Activated naive CD4-positive, alpha-beta T cell treated with anti-CD3 and anti-CD28 coated beads, Interleukin-2, amount 50 U/mL, for 72 hours (primary cell): ENCODE measurements around the gene CLASP1. TPM values are rescaled to one million over a fixed set of nuclear protein-coding genes. Genes with fewer than 3 reads are reported as not detected.

Source experiments
- ATAC-seq, 2 donors: fragments of 150-1000 bp; cut with Tn5 transposase; 2 replicates each; pipeline ENCODE4 v1.10.0; 2021; ENCODE audit warnings: mild to moderate bottlenecking in 2 of 2, moderate library complexity in 2 of 2
- DNase-seq, 2 donors: peaks; one replicate each; pipeline ENCODE4 v3.0.0; 2021 to 2022; ENCODE audit warnings: low spot score in 2 of 2
- H3K27ac Mint-ChIP-seq, 2 donors: one replicate each; pipeline ENCODE4 v1.8.0; 2022; ENCODE audit warnings: mild to moderate bottlenecking in 2 of 2, mixed read lengths in 2 of 2
- H3K36me3 Mint-ChIP-seq, 2 donors: one replicate each; pipeline ENCODE4 v1.8.0; 2022; ENCODE audit warnings: mixed read lengths in 2 of 2
- H3K9me3 Mint-ChIP-seq, 2 donors: one replicate each; pipeline ENCODE4 v1.8.0; 2022; ENCODE audit warnings: mixed read lengths in 2 of 2
- total RNA-seq, 2 donors: library from RNA; stranded (reverse); gene quantifications; one replicate each; pipeline ENCODE4 v1.2.3, GENCODE V29; 2022

CLASP1 gene
- total RNA-seq, 2 donors from 2014 or later, result 82.3 to 98.6 TPM

DNA sequence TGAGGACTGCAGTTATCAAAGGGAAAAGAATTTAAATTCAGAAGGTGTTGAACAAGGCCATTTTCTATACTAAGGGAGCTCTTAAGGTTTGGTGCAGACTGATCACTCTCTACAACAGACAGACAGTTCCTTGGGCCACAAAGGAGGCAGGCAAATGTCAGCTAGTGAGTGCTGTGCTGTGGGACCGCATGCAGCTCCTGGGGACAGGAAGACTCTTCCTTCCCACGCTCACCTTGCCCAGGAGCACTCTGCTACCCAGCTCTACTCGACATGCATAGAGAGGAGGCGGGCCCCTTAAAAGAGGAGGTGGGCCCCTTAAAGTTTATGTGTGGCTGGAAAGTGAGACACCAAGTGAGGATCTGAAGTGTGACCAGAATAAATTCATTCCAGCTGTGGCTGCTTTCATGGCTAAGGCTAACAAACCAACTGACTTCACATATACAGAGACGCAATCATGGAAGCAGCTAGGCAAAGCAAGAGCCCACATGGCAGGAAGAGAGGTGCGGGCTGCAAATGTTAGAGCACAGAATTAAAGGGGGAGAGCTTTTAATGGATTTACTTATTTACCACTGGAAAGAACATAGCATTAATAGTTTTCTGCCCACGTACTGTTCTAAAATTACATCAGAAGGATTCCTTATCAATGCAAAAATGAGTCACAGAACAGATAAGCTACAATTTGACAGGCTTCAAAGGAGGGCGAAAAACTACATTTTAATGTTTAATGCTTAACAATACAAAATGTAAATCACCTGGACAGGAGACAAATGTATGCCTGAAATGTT is 220.0 kb downstream of the CLASP1 start:
- Mint-ChIP-seq H3K9me3 (no peaks in the 10 kb centered on the region), H3K27ac (peak overlapping the region in 1 of 2 donors; percentile 46), H3K36me3 (peaks cover 10 to 13% of the 10 kb centered on the region in 2 donors)
- ATAC-seq, result no peak
- DNase-seq, result no peak

DNA sequence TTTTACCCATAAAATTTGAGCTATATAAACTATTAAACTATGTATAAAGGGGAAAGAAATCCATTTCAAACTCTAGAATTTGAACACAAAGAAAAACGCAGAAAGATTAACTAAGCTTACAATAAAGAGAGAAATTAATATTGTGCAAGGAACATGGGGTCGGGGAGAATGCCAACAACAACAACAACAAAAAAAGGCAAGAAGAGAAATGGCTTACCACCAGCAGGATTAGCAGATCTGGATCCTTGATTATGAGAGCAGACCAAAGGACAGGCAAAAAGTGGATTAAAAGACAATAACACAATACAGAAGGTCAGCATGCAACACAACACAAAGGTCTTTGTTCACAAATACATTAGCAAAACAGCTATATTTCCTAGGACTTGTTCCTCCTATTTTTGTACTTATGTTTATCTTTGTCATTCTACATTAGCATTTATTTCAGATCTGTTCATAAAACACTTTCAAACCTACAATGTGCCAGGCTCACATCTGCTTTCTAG is 222.0 kb downstream of the CLASP1 start:
- no peak overlapping the region for H3K27ac Mint-ChIP-seq
- no peaks in the 10 kb centered on the region for H3K9me3 Mint-ChIP-seq
- ATAC-seq, result no peak
- H3K36me3 Mint-ChIP-seq, result peaks cover 10 to 13% of the 10 kb centered on the region in 2 donors
- no peak for DNase-seq

DNA sequence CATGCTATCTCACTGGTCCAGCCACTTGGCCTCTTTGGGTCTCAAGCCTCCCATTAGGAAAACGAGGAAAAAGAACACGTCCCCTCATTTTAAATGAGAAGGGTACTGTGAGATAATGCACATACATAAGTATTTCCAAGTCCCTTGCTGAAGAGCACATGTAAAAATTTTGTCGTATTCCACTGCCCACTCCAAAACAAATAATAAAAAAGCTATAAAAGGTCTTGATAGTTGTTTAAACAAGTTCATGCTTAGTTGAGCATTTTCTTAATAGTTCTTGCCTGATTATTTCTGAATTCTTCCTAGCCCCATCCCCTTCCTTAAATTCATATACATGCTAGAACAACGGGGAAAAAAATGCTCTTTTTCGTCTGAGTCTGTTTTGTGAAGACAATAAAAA is 228.8 kb downstream of the CLASP1 start:
- DNase-seq, result no peak
- no peaks in the 10 kb centered on the region for H3K9me3 Mint-ChIP-seq
- no peak for ATAC-seq
- no peak overlapping the region for H3K27ac Mint-ChIP-seq
- no peaks in the 10 kb centered on the region for H3K36me3 Mint-ChIP-seq

DNA sequence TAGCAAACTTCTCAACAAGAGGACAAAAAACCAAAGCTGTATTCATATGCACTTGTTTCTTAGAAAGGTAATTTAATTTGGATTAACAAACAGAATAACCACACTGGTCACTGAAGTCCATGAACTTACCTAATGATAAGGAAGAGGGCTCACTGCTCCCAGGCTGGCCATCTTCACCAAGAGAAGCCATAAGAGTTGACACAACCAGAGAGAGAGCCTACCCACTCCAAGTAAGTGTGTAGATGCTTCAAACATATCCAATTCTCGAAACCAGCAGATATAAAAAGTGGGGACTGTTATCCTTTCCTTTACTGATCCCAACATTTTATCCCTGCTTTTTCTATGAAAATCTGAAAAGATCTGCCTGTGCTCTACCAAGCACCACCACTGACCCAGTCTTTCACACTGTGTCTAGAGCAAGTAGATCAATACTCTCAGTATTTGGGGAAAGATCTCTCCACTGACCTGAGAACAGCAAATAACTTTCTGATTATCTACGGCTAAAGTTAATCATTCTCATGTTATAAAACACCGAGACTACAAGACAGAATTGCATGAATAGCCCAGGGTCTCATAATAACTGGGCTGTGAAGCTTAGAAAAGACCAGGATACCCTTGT is 230.1 kb downstream of the CLASP1 start:
- DNase-seq (no peak), ATAC-seq (no peak)
- H3K36me3 Mint-ChIP-seq, result no peaks in the 10 kb centered on the region
- H3K9me3 Mint-ChIP-seq, result no peaks in the 10 kb centered on the region
- H3K27ac Mint-ChIP-seq, result no peak overlapping the region

DNA sequence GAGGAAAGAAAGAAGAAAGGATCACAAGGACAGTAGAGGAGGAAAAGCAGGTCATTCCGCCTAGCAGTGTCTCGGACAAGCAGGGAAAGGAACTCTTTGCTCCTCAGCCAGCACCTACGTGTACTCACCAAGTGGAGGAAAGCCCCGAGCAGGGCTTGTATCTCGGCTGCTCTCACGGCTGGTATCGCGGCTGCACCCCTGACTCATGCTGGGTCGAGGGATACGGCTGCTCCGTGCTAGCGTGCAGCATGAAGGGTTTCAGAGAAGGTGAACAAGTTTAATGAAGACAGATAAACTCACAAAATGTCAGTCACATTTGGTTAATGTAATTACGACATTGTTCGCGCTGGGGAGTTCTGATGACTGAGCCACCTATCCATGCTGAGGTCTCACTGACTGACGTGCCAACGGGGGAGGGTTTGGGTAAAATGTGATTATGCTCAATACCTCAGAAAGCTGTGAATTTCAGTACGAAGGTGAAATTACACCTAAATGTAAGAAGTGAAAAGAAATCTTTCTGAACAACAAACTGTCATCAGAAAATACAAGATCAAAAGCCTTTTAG is 230.7 kb downstream of the CLASP1 start:
- no peak for ATAC-seq
- H3K36me3 Mint-ChIP-seq, result no peaks in the 10 kb centered on the region
- H3K27ac Mint-ChIP-seq, result no peak overlapping the region
- no peak for DNase-seq
- no peaks in the 10 kb centered on the region for H3K9me3 Mint-ChIP-seq

DNA sequence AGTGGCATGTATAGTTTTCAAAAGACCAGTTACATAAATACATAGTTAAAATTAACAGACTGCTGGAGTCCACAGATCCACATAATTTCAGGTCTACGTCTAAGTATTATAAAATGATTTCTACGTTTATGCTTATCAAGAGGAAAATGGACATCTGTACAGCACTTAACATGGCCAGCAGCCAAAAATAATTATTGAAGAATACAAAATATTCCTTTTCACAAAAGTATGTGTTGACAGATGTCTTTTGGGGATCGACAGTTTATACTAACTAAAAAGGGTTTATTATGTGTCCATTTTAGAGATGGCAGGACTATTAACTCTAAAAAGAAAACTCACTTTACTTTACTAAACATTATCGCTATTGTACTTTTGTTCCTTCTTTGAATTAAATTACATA is 231.4 kb downstream of the CLASP1 start:
- ATAC-seq, result no peak
- H3K9me3 Mint-ChIP-seq, result no peaks in the 10 kb centered on the region
- H3K27ac Mint-ChIP-seq, result no peak overlapping the region
- DNase-seq, result no peak
- no peaks in the 10 kb centered on the region for H3K36me3 Mint-ChIP-seq

DNA sequence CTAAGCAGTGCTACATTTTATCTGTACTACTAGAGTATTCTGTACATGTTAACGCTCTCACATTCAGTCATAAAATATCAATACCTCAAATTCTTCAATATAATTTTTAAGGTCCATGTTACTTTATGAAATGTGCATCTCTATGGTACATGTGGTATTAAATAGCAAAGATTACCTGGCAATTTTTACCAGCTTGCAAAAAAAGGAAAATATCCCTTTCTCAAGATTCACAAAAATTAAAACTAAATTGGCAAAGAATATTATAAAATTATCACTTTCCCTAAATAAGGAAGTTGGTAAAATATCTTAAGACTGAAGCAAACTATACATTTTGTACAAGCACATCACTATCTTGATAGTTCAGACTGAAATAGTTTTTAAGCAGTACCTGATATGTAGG is 233.5 kb downstream of the CLASP1 start:
- Mint-ChIP-seq H3K9me3 (no peaks in the 10 kb centered on the region), H3K36me3 (no peaks in the 10 kb centered on the region), H3K27ac (no peak overlapping the region)
- DNase-seq, result no peak
- no peak for ATAC-seq

DNA sequence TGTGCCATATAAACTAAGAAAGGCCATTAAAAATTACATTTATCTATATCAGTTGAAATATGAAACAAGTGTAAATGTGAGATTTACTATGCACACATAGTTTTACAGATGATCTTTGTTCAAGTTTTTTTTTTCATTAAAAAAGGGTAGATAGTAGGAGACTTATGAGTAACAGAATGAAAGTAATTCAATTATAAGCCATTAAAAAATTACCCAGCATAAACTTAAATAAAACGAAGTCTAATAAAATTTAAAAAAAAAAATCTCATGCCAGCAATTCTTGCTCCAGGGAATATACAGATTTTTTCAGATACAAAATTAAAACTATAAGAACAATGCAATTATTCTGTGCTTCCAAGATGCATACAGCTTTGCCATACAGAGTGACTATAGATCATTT is 236.9 kb downstream of the CLASP1 start:
- DNase-seq, result no peak
- no peak for ATAC-seq
- Mint-ChIP-seq H3K36me3 (peaks cover 0 to 9% of the 10 kb centered on the region in 2 donors), H3K27ac (no peak overlapping the region), H3K9me3 (no peaks in the 10 kb centered on the region)

DNA sequence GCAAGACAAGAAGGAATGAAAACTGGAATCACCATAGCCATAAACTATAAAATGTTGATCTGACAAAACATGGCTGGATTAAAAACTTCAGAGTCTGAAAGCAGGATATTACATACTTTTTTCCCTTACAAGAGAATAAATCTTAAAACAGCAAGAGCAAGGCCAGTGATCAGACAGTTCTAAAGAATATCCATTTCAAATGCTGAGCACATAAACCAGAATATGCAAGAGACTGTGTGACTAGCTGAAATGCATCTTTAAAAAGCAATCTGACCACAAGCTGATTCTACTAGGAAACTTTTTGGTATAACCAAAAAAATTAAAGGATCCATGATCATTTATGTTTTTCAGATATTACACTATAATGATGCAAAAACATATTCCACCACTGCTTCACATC is 239.3 kb downstream of the CLASP1 start:
- peaks cover 0 to 9% of the 10 kb centered on the region in 2 donors for H3K36me3 Mint-ChIP-seq
- no peak for ATAC-seq
- H3K9me3 Mint-ChIP-seq, result no peaks in the 10 kb centered on the region
- H3K27ac Mint-ChIP-seq, result no peak overlapping the region
- no peak for DNase-seq

DNA sequence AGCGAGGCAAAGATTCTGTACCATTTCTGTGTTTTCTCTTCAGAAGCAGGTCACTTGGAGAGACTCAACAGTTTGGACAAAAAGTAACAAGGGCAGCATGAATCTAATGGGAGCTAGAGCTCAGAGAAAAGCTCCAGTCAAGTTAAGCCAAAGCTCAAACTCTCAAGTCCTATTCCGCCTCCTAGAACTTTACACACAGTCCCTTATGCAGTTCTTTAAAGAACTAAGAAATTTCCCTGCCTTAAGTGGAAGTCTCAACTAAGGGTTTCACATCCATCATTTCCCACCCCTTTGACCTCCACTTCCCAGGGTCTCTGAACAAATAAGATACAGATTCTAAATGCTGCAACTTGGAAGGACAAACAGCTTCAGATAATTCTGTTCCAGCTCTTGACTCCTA is 239.9 kb downstream of the CLASP1 start:
- Mint-ChIP-seq H3K36me3 (peaks cover 0 to 9% of the 10 kb centered on the region in 2 donors), H3K9me3 (no peaks in the 10 kb centered on the region), H3K27ac (no peak overlapping the region)
- DNase-seq (no peak), ATAC-seq (no peak)

DNA sequence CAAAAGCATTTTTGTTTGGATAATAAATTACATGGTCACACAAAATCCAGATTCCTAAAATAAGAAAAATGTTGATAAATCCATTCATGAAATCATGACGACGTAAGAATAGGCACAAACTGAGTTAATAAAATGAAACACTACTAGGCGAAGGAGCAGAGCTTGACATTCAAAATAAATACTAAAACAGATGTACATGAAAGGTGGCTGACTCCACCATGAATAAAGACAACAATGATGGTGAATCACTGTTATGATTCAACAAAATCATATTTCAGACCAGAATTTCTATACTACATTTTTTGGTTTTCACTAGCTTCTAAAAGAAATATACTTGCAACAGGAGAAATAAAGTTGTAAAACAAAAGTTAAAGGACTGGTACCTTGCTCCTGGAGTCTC is 240.6 kb downstream of the CLASP1 start:
- ATAC-seq (no peak), DNase-seq (no peak)
- H3K36me3 Mint-ChIP-seq, result peaks cover 0 to 9% of the 10 kb centered on the region in 2 donors
- H3K27ac Mint-ChIP-seq, result no peak overlapping the region
- no peaks in the 10 kb centered on the region for H3K9me3 Mint-ChIP-seq

DNA sequence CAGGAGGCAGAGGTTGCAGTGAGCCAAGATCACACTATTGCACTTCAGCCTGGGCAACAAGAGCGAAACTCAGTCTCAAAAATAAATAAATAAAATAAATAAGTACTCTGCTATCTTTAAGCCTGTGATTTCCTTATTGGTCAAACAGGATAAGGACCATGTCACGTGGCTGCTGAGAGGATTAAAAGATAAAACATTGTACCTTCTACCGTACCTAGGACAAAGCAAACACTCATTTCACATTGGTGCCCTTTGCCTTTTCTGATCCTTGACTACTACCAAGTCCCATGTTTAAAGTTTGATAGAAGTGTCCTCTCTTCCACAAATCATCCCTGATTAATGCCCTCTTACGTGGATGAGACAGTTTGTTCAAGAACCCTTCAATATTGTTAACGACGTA is 244.0 kb downstream of the CLASP1 start:
- peak overlapping the region in 1 of 2 donors; percentile 33 for H3K27ac Mint-ChIP-seq
- H3K36me3 Mint-ChIP-seq, result peaks cover 0 to 15% of the 10 kb centered on the region in 2 donors
- ATAC-seq (no peak), DNase-seq (no peak)
- H3K9me3 Mint-ChIP-seq, result no peaks in the 10 kb centered on the region

DNA sequence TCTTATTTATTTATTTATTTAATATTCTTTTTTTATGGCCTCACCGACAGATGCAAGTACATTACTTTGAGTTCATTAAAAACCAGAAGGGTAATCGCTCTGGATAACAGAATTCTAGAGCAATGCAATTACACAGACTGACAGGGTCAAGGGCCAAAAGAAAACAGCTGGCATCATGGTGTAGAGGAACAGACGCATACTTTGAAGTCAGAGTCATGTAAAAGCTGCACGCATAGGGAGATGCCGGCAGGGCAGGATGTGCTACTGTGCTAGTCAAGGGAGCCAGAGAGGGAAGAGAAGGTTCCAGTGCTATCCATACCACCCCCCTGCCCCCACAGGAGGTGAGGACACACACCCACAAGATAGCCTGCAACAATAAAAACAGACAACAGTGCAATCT is 249.1 kb downstream of the CLASP1 start:
- H3K9me3 Mint-ChIP-seq, result no peaks in the 10 kb centered on the region
- no peak for DNase-seq
- peaks cover 0 to 6% of the 10 kb centered on the region in 2 donors for H3K36me3 Mint-ChIP-seq
- ATAC-seq, result no peak
- H3K27ac Mint-ChIP-seq, result no peak overlapping the region

DNA sequence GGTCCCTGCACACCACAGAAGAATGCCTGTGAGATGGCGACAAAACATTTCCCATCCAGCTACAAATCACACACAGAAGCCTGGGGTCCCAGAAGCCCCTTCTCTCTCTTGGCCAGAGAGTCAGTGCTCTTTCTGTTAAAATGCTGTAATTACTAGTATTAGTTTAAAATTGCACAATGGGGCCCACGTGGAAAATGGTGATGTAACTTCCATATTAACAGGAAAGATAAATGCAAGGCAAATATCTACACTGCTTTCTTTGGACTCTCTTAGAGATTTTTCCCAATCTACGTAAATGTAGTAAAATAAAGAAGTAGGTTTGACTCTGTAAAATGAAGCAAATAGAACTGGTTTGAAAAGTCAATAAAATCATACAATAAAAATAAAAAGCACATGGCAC is 250.4 kb downstream of the CLASP1 start:
- Mint-ChIP-seq H3K36me3 (peaks cover 0 to 6% of the 10 kb centered on the region in 2 donors), H3K9me3 (no peaks in the 10 kb centered on the region), H3K27ac (peak overlapping the region in 1 of 2 donors; percentile 77)
- no peak for DNase-seq
- ATAC-seq, result no peak

DNA sequence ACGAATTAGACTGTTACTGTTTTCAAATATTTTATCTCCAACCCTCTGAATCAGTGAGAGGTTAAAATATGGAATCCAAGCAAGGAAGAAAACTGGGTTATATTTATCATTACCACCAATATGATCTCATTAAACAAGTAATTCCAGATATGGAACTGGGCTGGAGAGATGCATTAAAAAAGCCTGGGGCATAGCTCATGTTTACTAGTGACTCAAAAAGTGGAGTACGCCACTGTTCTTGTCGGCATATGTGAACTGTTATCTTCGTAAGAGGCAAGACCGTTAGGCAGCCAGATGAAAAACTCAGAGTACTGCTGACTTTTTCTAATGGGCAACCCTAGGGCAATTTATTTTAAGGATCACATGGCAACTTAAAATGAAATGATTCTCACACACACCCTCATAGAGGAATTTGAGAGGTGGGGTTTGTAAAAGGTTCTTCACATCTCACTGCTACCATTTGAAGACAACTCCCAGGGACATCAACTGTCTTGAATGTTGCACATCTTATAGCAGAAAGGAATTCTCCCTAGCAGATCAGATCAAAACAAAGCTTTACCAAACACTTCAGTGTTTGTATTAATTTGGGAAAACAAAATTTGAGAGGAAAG is 259.1 kb downstream of the CLASP1 start:
- no peaks in the 10 kb centered on the region for H3K9me3 Mint-ChIP-seq
- no peak for ATAC-seq
- peaks cover 0 to 9% of the 10 kb centered on the region in 2 donors for H3K36me3 Mint-ChIP-seq
- DNase-seq, result no peak
- H3K27ac Mint-ChIP-seq, result no peak overlapping the region

DNA sequence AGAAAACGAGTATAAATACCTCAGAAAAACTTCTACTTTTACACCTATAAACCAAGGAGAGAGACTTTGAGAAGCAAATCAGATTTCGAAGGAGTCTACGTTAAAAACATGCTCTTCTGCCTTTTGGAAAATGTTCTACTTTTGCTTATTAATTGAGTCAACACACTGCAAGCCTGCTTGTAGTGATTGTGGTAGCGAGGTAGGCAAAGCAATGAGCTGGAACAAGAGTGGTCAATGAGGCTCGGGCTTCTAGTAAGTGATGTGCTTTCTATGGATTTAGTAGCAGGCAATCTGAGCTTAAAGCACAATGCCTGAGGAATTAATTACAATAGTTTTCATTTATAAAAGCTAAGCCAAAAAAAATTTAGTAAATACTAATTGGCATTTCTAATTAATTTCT is 260.9 kb downstream of the CLASP1 start:
- DNase-seq (no peak), ATAC-seq (no peak)
- H3K9me3 Mint-ChIP-seq, result no peaks in the 10 kb centered on the region
- no peak overlapping the region for H3K27ac Mint-ChIP-seq
- peaks cover 0 to 11% of the 10 kb centered on the region in 2 donors for H3K36me3 Mint-ChIP-seq
